Loucy (cell line): ENCODE measurements around the gene FDXACB1.

Experiments
- CTCF ChIP-seq: fragments of 200-600 bp; sonication (generic); conservative IDR thresholded peaks from 2 replicates; pipeline ENCODE4 v1.5.1; 2014; ENCODE audit warnings: mild to moderate bottlenecking, antibody characterized with exemption, low read length
- EZH2phosphoT487 ChIP-seq: fragments of 200-600 bp; IDR thresholded peaks from 2 replicates; pipeline ENCODE4 v1.6.1; 2018; ENCODE audit warnings: antibody characterized with exemption, mild to moderate bottlenecking, moderate library complexity, borderline replicate concordance

DNA sequence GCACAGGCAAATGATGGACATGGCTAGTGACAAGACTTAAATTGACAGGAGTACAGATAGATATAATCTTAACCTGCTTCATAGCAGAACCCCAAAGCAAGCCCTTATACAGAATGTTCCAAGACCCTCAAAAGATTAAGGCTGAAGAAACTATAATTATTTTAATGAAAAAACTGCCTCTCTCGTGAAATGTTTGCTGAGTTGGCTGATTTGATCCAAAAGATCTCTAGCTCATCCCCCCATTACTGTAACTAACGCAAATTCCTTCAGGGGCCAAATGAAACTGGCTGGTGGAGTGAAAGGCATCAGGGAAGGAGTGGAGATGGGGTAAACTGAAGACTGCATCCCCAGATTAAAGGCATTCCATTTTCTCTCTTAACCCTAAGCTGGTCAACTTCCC is 26.9 kb downstream of the FDXACB1 start:
- TF ChIP-seq CTCF (no peak), EZH2phosphoT487 (no peak)
